Esophagus squamous epithelium (tissue), 4 donors: Measurements from ENCODE around the gene SUGP1.

Experiments
- CTCF ChIP-seq, 6 experiments: fragments of 450-650 bp in 4 of 6; fragments of 200-600 bp in 2 of 6; sonication (generic) in 2 of 6; IDR thresholded peaks; one replicate each; pipeline ENCODE4 v1.5.1; 2016 to 2019; ENCODE audit warnings: antibody characterized with exemption in 6 of 6, mild to moderate bottlenecking in 4 of 6, moderate library complexity in 4 of 6
- POLR2A ChIP-seq, 4 donors: fragments of 450-650 bp; IDR thresholded peaks; one replicate each; pipeline ENCODE4 v1.6.1; 2017; ENCODE audit warnings: antibody characterized with exemption in 4 of 4, mild to moderate bottlenecking in 4 of 4, moderate library complexity in 3 of 4

GRCh38 chr19:19236173-19236572 lies 84.1 kb downstream of the SUGP1 start:
- TF ChIP-seq CTCF (IDR thresholded peaks at IDR 0.05) (no peak), POLR2A (IDR thresholded peaks at IDR 0.05) (no peak)
